H1 (cell line): ENCODE measurements around the gene LHCGR. TPM values are rescaled to one million over a fixed set of nuclear protein-coding genes. Genes with fewer than 3 reads are reported as not detected.

Source experiments
- CTCF ChIA-PET: fragments of 300-600 bp; sonication (Branson Sonifier 250); formaldehyde crosslinking; loops from one replicate; lab custom pipeline; 2021; ENCODE audit not compliant: partially characterized antibody; lab: Charles Lee
- POLR2A ChIA-PET: fragments of 300-600 bp; sonication (Branson Sonifier 250); formaldehyde crosslinking; loops from one replicate; lab custom pipeline; 2021; ENCODE audit warnings: inconsistent platforms; ENCODE audit not compliant: partially characterized antibody; lab: Charles Lee
- DNase-seq, 2 experiments: peaks; one replicate each; pipeline versions ENCODE4 v3.0.0 to v3.0.0-alpha.2; 2010 to 2022; ENCODE audit warnings: low spot score in 2 of 2, low read depth in 1 of 2, mixed read lengths in 1 of 2
- FAIRE-seq: peaks from 2 replicates; lab custom pipeline; 2011; peaks lifted over from hg19 to GRCh38; lab: Jason Lieb, UNC
- H2AFZ ChIP-seq: 2 replicates; pipeline ENCODE4 v1.8.1; 2012; ENCODE audit warnings: low read length, inconsistent platforms
- H2AK5ac ChIP-seq: 2 replicates; pipeline ENCODE4 v1.6.1; 2013; ENCODE audit warnings: low read depth, low read length
- H2BK120ac ChIP-seq: replicated peaks from 2 replicates; pipeline ENCODE3; 2013; ENCODE audit warnings: low read depth, low read length, inconsistent platforms
- H2BK12ac ChIP-seq: 2 replicates; pipeline ENCODE4 v1.6.1; 2013; ENCODE audit warnings: low read depth, low read length
- H2BK15ac ChIP-seq: 2 replicates; pipeline ENCODE4 v1.6.1; 2013; ENCODE audit warnings: low read length
- H2BK20ac ChIP-seq: 2 replicates; pipeline ENCODE4 v1.6.1; 2013; ENCODE audit warnings: low read length
- H2BK5ac ChIP-seq: 2 replicates; pipeline ENCODE4 v1.6.1; 2013; ENCODE audit warnings: low read depth, low read length
- H3K14ac ChIP-seq: 2 replicates; pipeline ENCODE4 v1.6.1; 2013; ENCODE audit warnings: inconsistent platforms; ENCODE audit not compliant: insufficient read length
- H3K18ac ChIP-seq: 2 replicates; pipeline ENCODE4 v1.6.1; 2013; ENCODE audit warnings: low read length; ENCODE audit errors: extremely low read depth
- H3K23ac ChIP-seq: 2 replicates; pipeline ENCODE4 v1.6.1; 2013; ENCODE audit warnings: inconsistent platforms; ENCODE audit not compliant: insufficient read length
- H3K23me2 ChIP-seq: 2 replicates; pipeline ENCODE4 v1.6.1; 2013; ENCODE audit warnings: low read depth, low read length
- H3K27ac ChIP-seq: 2 replicates; pipeline ENCODE4 v1.6.1; 2011; ENCODE audit warnings: low read depth, low read length, inconsistent platforms
- H3K27me3 ChIP-seq, 4 experiments: replicated peaks in 1 of 4; 1 replicate in 1 of 4; 2 replicates in 3 of 4; pipeline versions ENCODE4 v1.6.1 to v1.8.1; 2011 to 2013; ENCODE audit warnings: low read length in 3 of 4, mild to moderate bottlenecking in 3 of 4, inconsistent platforms in 2 of 4, mixed read lengths in 2 of 4, moderate library complexity in 1 of 4; ENCODE audit not compliant: control insufficient read depth in 3 of 4, insufficient read depth in 3 of 4; ENCODE audit errors: extremely low read depth in 1 of 4
- H3K36me3 ChIP-seq, 4 experiments: 2 replicates each; pipeline versions ENCODE4 v1.6.1 to v1.8.1; 2011 to 2013; ENCODE audit warnings: mild to moderate bottlenecking in 4 of 4, low read length in 3 of 4, moderate library complexity in 2 of 4, control low read depth in 1 of 4, inconsistent platforms in 1 of 4; ENCODE audit not compliant: insufficient read depth in 4 of 4, control insufficient read depth in 2 of 4
- H3K4ac ChIP-seq: replicated peaks from 2 replicates; pipeline ENCODE3; 2013; ENCODE audit warnings: low read length, low read depth, mixed read lengths, inconsistent platforms; ENCODE audit not compliant: insufficient read length
- H3K4me1 ChIP-seq, 4 experiments: replicated peaks in 1 of 4; 1 replicate in 1 of 4; 2 replicates in 3 of 4; pipeline versions ENCODE4 v1.6.1 to v1.8.1; 2011 to 2013; ENCODE audit warnings: low read length in 3 of 4, inconsistent platforms in 2 of 4, mixed read lengths in 1 of 4; ENCODE audit not compliant: insufficient read depth in 4 of 4, control insufficient read depth in 3 of 4
- H3K4me2 ChIP-seq, 2 experiments: 2 replicates each; pipeline versions ENCODE4 v1.6.1 to v1.8.1; 2011 to 2013; ENCODE audit warnings: low read depth in 2 of 2, low read length in 2 of 2, control low read depth in 1 of 2, inconsistent platforms in 1 of 2, mild to moderate bottlenecking in 1 of 2; ENCODE audit not compliant: insufficient read depth in 1 of 2
- H3K4me3 ChIP-seq, 4 experiments: fragments of 200-600, 300-600 bp in 1 of 4; sonication (generic), shearing (Covaris generic), sonication (Bioruptor Twin) in 1 of 4; 2 replicates each; pipeline versions ENCODE4 v1.5.1 to v1.8.1; 2011 to 2016; ENCODE audit warnings: low read length in 4 of 4, low read depth in 3 of 4, control low read depth in 2 of 4, inconsistent platforms in 2 of 4, mild to moderate bottlenecking in 2 of 4, mixed read lengths in 1 of 4, moderate library complexity in 1 of 4; ENCODE audit not compliant: insufficient read depth in 2 of 4; ENCODE audit errors: extremely low read depth in 1 of 4
- H3K56ac ChIP-seq: replicated peaks from 2 replicates; pipeline ENCODE3; 2013; ENCODE audit warnings: low read depth, mild to moderate bottlenecking, mixed read lengths, low read length, inconsistent platforms; ENCODE audit not compliant: insufficient read length
- H3K79me1 ChIP-seq: 2 replicates; pipeline ENCODE4 v1.6.1; 2013; ENCODE audit warnings: low read depth, low read length, control low read depth
- H3K79me2 ChIP-seq, 2 experiments: 2 replicates each; pipeline versions ENCODE4 v1.6.1 to v1.8.1; 2012 to 2013; ENCODE audit warnings: low read length in 2 of 2, mild to moderate bottlenecking in 2 of 2, inconsistent platforms in 1 of 2; ENCODE audit not compliant: insufficient read depth in 2 of 2, control insufficient read depth in 1 of 2
- H3K9ac ChIP-seq, 4 experiments: replicated peaks in 1 of 4; 1 replicate in 1 of 4; 2 replicates in 3 of 4; pipeline versions ENCODE4 v1.6.1 to v1.8.1; 2011 to 2013; ENCODE audit warnings: low read depth in 3 of 4, low read length in 3 of 4, control low read depth in 2 of 4, mild to moderate bottlenecking in 2 of 4, moderate library complexity in 2 of 4, inconsistent platforms in 1 of 4; ENCODE audit errors: extremely low read depth in 1 of 4
- H3K9me3 ChIP-seq, 2 experiments: 2 replicates each; pipeline versions ENCODE4 v1.6.1 to v1.8.1; 2012 to 2013; ENCODE audit warnings: mild to moderate bottlenecking in 2 of 2, moderate library complexity in 2 of 2, control low read depth in 1 of 2, inconsistent platforms in 1 of 2, low read depth in 1 of 2, low read length in 1 of 2, mixed read lengths in 1 of 2; ENCODE audit not compliant: insufficient read depth in 2 of 2
- H4K20me1 ChIP-seq, 2 experiments: replicated peaks in 1 of 2; 2 replicates each; pipeline versions ENCODE3 to v1.8.1; 2011 to 2013; ENCODE audit warnings: inconsistent platforms in 2 of 2, low read length in 2 of 2, mild to moderate bottlenecking in 1 of 2; ENCODE audit not compliant: insufficient read depth in 2 of 2, control insufficient read depth in 1 of 2
- H4K5ac ChIP-seq: 2 replicates; pipeline ENCODE4 v1.6.1; 2013; ENCODE audit warnings: low read length, low read depth, mixed read lengths, inconsistent platforms; ENCODE audit not compliant: insufficient read length
- H4K8ac ChIP-seq: 2 replicates; pipeline ENCODE4 v1.8.0; 2013; ENCODE audit warnings: mild to moderate bottlenecking, moderate library complexity, low read length, inconsistent platforms; ENCODE audit not compliant: insufficient read depth; ENCODE audit errors: extremely low read depth
- H4K91ac ChIP-seq: replicated peaks from 2 replicates; pipeline ENCODE3; 2013; ENCODE audit warnings: low read length, mixed read lengths, inconsistent platforms; ENCODE audit not compliant: insufficient read length
- BRCA1 ChIP-seq: IDR thresholded peaks from 2 replicates; pipeline ENCODE4 v1.6.1; 2012; ENCODE audit warnings: low read depth, low read length, improper control_type of control experiment
- CHD2 ChIP-seq: IDR thresholded peaks from 2 replicates; pipeline ENCODE4 v1.6.1; 2012; ENCODE audit warnings: low read length, improper control_type of control experiment
- FOSL1 ChIP-seq: IDR thresholded peaks from 2 replicates; pipeline ENCODE4 v1.6.1; 2011; ENCODE audit warnings: mild to moderate bottlenecking, low read depth, low read length, moderate library complexity; ENCODE audit not compliant: insufficient read depth
- GABPA ChIP-seq: IDR thresholded peaks from 2 replicates; pipeline ENCODE4 v1.6.1; 2011; ENCODE audit warnings: mild to moderate bottlenecking, low read length, moderate library complexity, borderline replicate concordance; ENCODE audit not compliant: insufficient read depth
- JUN ChIP-seq: IDR thresholded peaks from 2 replicates; pipeline ENCODE4 v1.6.1; 2011; ENCODE audit warnings: low read depth, mild to moderate bottlenecking, improper control_type of control experiment, low read length
- KDM5A ChIP-seq: fragments of 200-600 bp; IDR thresholded peaks from 2 replicates; pipeline ENCODE4 v1.7.1; 2012; ENCODE audit warnings: mild to moderate bottlenecking, low read length, inconsistent platforms, mixed read lengths
- MAFK ChIP-seq: IDR thresholded peaks from 2 replicates; pipeline ENCODE4 v1.6.1; 2012; ENCODE audit warnings: low read depth, mild to moderate bottlenecking, improper control_type of control experiment, low read length
- RFX5 ChIP-seq: IDR thresholded peaks from 2 replicates; pipeline ENCODE4 v1.6.1; 2011; ENCODE audit warnings: low read depth, low read length, improper control_type of control experiment, borderline replicate concordance
- SP2 ChIP-seq: IDR thresholded peaks from 2 replicates; pipeline ENCODE4 v1.6.1; 2012; ENCODE audit warnings: mild to moderate bottlenecking, low read length, inconsistent platforms
- SUZ12 ChIP-seq: fragments of 200-600 bp; sonication (generic); IDR thresholded peaks from 2 replicates; pipeline ENCODE4 v1.6.1; 2012; ENCODE audit warnings: mild to moderate bottlenecking, inconsistent platforms, low read length, moderate library complexity, mixed read lengths
- TAF1 ChIP-seq: IDR thresholded peaks from 2 replicates; pipeline ENCODE4 v1.6.1; 2011; ENCODE audit warnings: mild to moderate bottlenecking, low read depth, low read length
- TCF12 ChIP-seq: IDR thresholded peaks from 2 replicates; pipeline ENCODE4 v1.6.1; 2011; ENCODE audit warnings: low read depth, mild to moderate bottlenecking, low read length
- YY1 ChIP-seq: IDR thresholded peaks from 2 replicates; pipeline ENCODE4 v1.6.1; 2011; ENCODE audit warnings: low read depth, mild to moderate bottlenecking, low read length
- WGBS, 2 experiments: shearing (Covaris generic) in 1 of 2; methylation state at CpG; one replicate each; pipeline versions ENCODE4 v1.1.6 to v1.1.7; 2013 to 2015; ENCODE audit warnings: low lambda C conversion rate in 2 of 2, mixed read lengths in 2 of 2, inconsistent platforms in 1 of 2, low coverage in 1 of 2, missing lambda C conversion rate in 1 of 2; ENCODE audit not compliant: insufficient replicate concordance in 2 of 2, insufficient coverage in 1 of 2, insufficient read length in 1 of 2; ENCODE audit errors: extremely low coverage in 1 of 2, missing lambda C conversion rate in 1 of 2; 5-methylcytosine and 5-hydroxymethylcytosine counted together
- polyA plus RNA-seq, 7 experiments: library from polyadenylated mRNA; depleted of rRNA in 3 of 7; stranded (reverse) in 5 of 7; unstranded in 2 of 7; fragments of >200 nt in 5 of 7; fragments of 200-250 nt in 2 of 7; gene quantifications; 1 replicate in 5 of 7; 2 replicates in 1 of 7; 4 replicates in 1 of 7; pipeline versions ENCODE4 v1.2.1 to v1.2.3, GENCODE V29; 2011 to 2013; ENCODE audit warnings: missing spikeins in 2 of 7, mixed read lengths in 2 of 7
- total RNA-seq: library from RNA; stranded (reverse); fragmentation: NEBNext Ultra II Directional; extraction: Animal tissue kit (Norgen Biotek cat#: 25700); gene quantifications from 2 replicates; pipeline ENCODE4 v1.2.1, GENCODE V29; 2021

LHCGR gene
- total and polyA plus RNA-seq, 2 of the 8 experiments (the other 6 are each of a cell fraction or from before 2014, with no cell fraction given): 0.30 to 0.73 TPM

DNA sequence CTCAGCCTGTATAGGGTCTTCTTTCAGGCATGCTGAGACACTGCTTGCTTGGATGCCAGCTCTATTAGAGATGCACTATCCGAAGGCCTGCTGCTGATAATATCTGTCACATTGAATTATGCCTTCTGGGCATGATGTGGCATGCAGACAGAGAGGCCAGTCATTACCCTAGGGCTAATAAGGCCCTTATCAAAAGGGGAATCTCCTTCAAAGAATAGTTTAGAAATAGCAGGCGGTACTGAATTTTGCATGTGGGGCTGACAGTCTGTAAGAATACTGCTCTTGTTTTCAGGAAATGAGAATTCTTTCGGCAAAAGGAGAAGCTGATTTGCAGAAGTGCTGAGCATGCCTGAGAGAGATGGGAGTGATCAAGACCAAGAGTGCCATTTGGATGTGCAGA is 13.1 kb upstream of the LHCGR start:
- no peak for DNase-seq
- H4K20me1 ChIP-seq: no peaks in the 10 kb centered on the region
- no peak overlapping the region for H2BK5ac ChIP-seq
- no peak overlapping the region for H2BK15ac ChIP-seq
- no peak overlapping the region for H2BK120ac ChIP-seq
- no peak overlapping the region for H2AK5ac ChIP-seq
- H2BK20ac ChIP-seq: no peak overlapping the region
- FAIRE-seq: no peak
- H3K56ac ChIP-seq: no peak overlapping the region
- H3K9ac ChIP-seq: no peak overlapping the region
- H3K4ac ChIP-seq: no peak overlapping the region
- H3K4me2 ChIP-seq: no peak overlapping the region
- no peak overlapping the region for H3K18ac ChIP-seq
- H3K14ac ChIP-seq: no peak overlapping the region
- H3K27ac ChIP-seq: no peak overlapping the region
- no peaks in the 10 kb centered on the region for H3K36me3 ChIP-seq
- no peaks in the 10 kb centered on the region for H3K27me3 ChIP-seq
- no peak overlapping the region for H2BK12ac ChIP-seq
- TF ChIP-seq SP2 (no peak), BRCA1 (no peak), MAFK (no peak), TCF12 (no peak), RFX5 (no peak), FOSL1 (no peak), CHD2 (no peak), KDM5A (no peak), TAF1 (no peak), YY1 (no peak), JUN (no peak), SUZ12 (no peak), GABPA (no peak)
- no peak overlapping the region for H3K4me3 ChIP-seq
- no peak overlapping the region for H2AFZ ChIP-seq
- H4K5ac ChIP-seq: no peak overlapping the region
- H3K9me3 ChIP-seq: no peaks in the 10 kb centered on the region
- no peaks in the 10 kb centered on the region for H3K79me2 ChIP-seq
- H4K91ac ChIP-seq: no peak overlapping the region
- H3K4me1 ChIP-seq: peaks cover 0 to 9% (median 4%) of the 10 kb centered on the region in 4 experiments; a peak in 4 of 7 replicates
- POLR2A ChIA-PET: no interaction called here
- 88% methylated on average over 3 of the region's 3 CpGs; no CpG with 5 or more reads in 1 of the 2 experiments for WGBS, 2 experiments
- no peak overlapping the region for H3K23ac ChIP-seq
- no peak overlapping the region for H4K8ac ChIP-seq
- CTCF ChIA-PET: no interaction called here
- no peaks in the 10 kb centered on the region for H3K23me2 ChIP-seq
- H3K79me1 ChIP-seq: no peaks in the 10 kb centered on the region
